C4-2B (cell line): Measurements from ENCODE around the gene UBE2V1.
"Not testable (repeated sequence)": the region's sequence is repeated elsewhere in the genome, so short reads cannot be mapped to it uniquely, and the experiment has no call there.

Source experiments
- CTCF ChIP-seq: fragments of 450-650 bp; conservative IDR thresholded peaks from 2 replicates; pipeline ENCODE4 v1.5.1; 2017; ENCODE audit warnings: mild to moderate bottlenecking
- ZFX ChIP-seq: fragments of 450-650 bp; IDR thresholded peaks from 2 replicates; pipeline ENCODE4 v1.6.1; 2017

- TF ChIP-seq ZFX, CTCF: not testable (repeated sequence)
Measured at GRCh38 chr20:50106669-50107068, 6.3 kb downstream of the UBE2V1 start.
